Measurements from ENCODE around the gene FGD3.
"Not testable (repeated sequence)": the region's sequence is repeated elsewhere in the genome, so short reads cannot be mapped to it uniquely, and the experiment has no call there.

The FGD3 gene

DNA sequence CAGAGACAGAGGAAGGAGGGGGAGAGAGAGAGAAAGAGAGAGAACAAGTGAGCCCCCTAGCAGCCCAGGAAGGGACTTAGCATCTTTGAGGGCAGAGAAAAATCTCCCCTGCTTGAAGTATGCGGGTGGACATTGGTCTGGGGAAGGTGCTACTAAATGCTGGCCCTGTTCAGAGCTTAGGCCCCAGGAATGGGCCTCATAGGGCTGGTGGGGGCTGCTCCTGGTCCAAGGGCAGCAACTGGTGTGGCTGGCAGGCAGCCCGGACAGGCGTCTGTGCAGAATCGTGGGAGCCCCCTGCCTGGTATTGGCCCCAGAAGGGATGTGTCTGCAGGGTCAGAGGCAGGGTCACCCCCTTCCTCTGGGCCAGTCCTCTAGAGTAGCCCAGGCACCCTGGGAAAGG is 63.4 kb downstream of the FGD3 start:
- DNase-seq = no peak

DNA sequence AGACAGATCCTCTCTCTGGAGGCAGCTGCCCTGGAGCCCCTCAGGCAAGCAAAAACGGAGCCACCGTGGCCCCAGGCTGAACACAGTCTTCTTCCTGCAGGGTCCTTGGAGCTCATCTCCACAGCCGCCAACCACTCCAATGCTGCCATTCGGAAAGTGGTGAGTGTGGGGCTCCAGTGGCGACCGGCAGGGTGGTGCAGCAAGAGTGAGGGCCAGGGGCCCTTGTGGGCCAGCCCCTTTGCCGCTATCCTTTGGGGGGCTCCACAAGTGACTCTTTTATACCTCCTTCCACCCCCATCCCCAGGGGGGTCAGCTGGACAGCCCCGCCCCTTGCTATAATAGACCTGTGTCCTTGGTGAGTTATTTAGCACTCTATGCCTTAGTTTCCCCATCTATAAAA is 63.8 kb downstream of the FGD3 start:
- no peak for DNase-seq

DNA sequence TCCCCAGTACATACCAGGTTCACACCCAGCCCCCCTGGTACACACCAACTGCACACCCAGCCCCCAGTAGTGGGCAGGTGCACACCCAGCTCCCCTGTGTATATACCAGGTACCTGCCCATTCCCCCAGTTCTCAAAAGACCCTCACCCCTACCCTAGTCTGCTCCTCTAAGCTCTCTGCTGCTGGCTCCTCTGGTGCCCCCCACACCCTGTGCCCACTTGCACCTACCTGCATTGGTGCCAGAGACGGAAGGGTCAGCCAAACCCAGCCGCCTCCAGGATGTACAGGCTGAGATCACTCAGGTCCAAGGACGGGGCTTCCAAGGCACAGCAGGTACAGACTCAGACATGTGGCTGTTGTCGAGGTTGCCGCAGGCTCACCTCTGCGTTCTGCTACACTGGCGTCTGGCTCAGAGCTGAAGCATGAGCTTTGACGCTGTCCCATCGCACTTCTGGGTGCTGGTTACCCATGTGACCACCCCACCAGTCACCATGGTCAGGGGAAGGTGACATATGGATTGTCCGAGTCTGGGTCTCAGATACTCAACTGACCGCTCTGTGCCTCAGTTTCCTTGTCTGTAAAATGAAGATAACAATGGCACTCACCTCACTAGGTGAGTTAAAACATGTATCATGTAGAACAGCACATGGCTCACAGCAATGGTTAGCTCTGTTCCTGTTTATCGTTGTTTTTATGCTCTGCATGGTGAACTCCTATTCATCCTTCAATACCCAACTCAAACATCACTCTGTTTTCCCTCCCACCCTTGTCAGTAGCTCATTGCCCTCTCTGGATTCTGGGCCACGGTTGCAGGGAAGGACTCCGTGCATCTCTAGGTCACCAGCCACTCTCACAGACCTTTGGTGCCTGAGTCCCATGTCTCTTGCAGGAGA is 65.9 kb downstream of the FGD3 start:
- no peak for DNase-seq

DNA sequence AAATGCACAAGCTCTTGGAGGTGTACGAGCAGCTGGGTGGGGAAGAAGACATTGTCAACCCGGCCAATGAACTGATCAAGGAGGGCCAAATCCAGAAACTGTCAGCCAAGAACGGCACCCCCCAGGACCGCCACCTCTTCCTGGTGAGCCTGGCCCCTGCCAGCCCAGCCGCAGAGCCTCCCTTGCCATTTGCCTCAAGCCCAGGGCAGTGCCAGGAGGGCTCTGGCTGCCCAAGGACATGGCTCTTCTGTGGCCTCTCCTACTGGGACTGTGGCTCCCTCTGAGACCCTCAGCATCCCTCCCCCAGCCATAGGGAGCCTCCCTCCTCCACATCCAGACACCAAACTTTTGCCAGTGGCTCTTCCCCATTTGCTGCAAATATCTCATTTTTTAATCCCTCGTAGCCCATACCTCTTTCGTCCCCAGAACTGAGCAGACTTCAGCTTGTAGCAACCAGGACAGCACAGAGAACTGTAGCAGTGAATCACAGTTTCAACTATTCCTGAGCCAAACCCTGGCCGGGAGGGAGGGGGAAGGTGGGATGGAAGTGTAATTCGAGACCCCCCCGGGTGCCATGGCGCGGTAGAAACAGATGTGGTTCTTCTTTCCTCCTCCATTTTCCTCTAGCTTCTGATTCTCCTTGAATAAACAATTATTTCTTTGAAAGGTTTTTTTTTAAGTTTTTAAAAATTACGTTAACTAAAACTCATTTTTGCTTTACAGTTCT is 66.7 kb downstream of the FGD3 start:
- DNase-seq = no peak

DNA sequence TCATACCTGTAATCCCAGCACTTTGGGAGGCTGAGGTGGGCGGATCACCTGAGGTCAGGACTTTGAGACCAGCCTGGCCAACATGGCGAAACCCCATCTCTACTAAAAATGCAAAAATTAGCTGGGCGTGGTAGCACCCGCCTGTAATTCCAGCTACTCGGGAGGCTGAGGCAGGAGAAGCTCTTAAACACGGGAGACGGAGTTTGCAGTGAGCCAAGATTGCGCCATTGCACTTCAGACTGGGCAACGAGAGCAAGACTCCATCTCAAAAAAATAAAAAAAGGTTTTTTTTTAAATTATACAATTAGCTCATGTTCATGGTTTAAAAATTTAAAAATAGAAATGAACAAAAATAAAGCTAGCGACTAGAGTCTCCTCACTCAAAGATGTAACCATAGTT is 67.9 kb downstream of the FGD3 start:
- DNase-seq = not testable (repeated sequence)

DNA sequence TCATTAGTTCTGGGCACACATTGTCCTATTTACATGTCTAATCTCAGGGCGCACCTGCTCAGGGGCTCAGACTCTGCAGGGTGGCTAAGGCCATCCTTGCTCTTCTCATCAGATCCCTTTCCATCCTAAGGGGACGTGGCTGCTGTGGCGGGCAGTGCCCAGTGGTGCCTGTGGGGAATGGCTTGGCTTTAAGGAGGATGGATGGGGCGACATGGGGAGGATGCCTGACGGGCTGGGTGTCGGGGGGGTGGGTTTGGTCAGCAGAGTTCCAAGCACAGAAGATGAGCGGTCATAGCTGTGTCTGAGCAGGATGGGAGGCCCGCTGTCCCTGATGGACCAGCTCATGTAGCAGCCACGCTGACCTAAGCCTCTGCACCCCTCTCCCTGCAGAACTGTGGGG is 70.3 kb downstream of the FGD3 start:
- no peak for DNase-seq

DNA sequence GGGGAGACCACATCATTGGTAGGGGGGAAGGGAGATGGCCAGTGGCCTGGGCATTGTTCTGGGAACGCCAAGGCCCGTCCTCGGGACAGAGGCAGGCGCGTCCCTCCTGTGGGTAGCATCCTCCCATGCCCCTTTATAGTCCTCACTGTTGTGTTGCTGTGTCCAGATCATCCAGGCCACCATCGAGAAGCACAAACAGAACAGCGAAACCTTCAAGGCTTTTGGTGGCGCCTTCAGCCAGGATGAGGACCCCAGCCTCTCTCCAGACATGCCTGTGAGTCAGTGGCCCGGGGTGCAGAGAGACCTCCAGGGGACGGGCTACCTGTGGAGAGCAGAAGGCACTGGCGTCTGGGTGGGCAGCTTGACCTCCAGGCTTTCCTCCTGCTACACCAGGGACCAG is 72.8 kb downstream of the FGD3 start:
- no peak for DNase-seq

DNA sequence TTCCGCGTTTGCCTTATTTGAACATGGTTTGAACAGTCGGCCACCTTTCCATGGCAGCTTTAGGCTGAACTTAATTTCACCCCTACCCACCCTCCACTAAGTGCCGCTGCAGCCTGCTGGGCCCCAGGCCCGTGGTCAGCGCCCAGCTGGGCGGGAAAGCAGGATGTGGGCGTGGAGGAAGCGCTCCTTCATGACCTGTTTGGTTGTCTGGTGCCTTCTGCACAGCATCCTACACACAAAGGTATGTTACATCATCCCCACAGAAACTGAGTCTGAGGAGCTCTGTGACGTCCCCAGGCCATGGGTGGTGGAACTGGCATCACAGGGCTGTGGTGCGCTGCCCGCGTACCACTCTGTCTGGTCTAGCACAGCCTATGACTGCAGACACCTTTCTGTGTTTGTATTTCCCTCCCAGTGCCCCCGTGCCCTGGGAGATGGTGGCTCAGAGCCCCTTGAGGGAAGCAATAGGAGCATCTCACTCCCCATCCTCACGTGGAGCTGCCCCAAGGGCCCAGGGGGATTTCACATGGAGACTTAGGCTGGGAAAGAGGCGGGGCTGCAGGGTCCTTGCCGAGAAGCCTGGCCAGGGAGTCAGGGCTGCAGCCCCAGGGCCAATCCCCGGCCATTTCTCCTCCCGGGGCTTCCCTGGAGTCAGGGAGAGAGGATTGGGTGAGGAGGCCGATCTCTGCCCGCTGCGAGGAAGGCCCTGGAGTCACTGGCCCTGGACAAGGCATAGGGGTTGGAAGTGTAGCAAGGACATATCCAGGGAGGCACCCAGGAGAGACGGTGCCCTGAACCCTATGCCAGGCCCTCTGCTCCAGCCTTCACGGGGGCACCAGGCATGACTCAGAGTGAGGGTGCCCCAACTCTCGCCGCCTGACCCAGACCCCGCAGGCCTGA is 73.7 kb downstream of the FGD3 start:
- no peak for DNase-seq

DNA sequence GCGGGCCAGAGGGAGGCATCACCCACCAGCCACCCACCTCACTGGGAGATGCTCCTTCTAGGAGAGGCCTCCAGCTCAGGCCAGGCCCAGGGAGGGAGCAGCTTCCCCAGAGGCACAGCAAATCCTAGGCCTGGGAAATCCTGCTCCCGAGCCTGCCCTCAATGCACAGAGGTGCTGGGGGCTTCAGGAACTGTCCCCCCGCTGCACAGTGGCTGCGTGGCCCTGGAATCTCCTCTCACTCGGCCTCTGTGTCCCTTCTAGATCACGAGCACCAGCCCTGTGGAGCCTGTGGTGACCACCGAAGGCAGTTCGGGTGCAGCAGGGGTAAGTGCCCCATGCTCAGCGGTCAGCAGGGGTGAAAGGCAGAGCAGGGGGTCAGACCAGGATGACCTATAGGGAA is 74.7 kb downstream of the FGD3 start:
- DNase-seq = no peak

DNA sequence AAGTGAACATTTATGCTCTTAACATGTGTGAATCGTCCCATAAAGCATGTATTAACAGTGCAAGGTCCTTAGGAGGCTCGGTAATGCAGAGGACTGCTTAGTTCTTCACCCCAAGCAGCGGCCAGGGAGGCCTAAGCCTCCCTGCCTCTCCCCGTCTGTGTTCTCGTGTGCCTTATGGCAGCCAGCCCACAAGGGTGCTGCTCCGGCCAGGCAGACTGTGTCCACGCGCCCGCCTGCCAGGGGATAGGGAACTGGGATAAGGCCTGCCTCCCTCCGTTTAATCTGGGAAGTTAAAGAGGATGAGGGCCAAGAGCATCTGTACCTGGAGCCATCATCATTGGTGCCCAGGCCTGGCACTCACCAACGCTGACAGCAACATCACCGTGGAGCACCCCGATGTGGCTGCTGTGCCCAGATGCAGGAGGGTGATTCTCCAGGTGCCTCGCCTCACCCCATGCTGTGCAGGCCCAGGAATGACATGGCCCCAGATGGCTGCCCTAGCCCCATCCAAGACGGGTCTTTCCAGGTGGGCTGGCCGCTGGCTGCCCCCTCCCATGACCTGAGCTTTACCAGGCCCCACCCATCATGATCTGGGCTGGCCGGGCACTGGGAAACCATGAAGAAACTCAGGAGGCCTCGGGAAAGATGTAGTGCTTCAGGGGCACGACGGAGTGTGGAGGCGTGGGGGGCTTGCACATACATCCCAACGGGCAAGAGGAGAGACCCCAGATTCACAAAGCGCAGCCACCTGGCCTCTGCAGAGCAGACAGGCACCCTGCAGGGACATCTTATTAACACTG is 75.6 kb downstream of the FGD3 start:
- no peak for DNase-seq

DNA sequence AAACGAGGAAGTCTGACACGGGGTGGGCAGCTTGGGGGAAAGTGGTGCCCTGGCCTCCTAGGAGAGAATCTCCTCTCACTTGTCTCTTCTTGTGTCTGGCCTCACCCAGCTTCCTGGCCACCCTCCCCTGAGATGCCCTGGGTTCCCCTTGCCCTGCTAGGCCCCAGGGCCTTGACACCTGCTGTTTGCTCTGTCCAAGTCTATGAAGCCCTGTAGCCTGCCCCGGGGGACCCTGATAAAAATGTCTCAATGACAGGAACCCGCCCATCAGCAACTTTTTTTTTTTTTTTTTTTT is 76.1 kb downstream of the FGD3 start:
- no peak for DNase-seq

DNA sequence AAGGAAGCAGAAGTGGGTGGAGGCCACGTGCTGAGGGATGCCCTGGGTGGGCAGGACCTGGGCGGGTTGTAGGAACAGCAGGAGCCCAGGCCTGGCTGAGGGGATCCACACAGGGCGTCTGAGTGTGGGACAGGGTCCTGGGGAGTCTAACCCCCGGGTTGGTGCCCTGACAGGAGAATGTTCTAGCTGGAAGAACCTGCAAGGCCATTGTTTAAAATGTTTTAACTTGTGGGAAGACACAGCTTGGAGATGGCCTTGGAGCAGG is 77.3 kb downstream of the FGD3 start:
- DNase-seq = no peak

DNA sequence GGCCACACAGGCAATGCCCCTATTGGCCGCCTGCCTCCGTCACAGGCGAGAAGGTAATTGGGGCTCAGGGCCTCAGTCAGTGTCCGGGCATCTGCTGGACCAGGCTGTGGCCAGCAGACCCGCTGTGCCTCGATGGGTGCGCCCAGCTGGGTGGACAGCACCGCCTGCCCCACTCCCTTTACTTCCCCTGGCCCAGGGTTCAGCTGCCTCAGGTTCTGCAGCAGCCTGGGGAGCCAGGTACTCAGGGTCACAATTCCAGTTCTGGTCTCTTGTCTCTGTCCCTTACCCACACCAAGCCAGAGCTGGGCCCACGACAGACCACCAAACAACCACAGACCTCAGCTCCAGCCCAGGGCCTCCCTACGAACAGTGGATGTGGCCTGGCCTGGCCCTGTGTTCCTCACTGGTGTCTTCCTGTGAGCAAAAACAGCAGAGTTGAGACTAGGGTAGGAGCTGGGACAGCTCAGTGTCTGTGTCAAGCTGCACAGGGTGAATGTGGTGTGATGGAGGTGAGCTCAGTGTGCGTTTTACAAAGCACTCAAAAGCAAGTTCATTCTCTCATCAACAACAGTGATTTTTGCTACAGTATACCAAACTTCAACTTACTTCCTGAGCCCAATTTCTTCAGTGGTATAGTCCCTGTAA is 77.8 kb downstream of the FGD3 start:
- DNase-seq = no peak

DNA sequence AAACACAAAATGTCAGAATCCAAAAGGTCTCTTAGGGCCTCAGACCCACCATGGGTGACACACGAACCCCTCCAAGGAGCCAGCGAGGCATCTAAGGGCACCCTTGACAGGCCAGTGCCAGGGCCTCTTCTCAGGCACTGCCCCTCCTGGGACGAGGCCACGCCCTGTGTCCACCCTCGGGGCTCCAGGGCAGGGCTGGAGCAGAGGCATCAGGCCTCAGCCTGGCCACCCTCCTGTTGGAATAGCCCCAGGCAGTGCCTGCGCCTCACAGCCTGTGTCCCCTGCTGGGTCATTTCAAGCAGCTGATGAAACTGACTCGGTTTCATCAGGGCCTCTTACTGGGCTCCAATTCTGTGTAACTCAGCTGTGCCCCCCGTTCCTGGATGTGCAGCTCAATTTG is 78.4 kb downstream of the FGD3 start:
- DNase-seq = no peak

DNA sequence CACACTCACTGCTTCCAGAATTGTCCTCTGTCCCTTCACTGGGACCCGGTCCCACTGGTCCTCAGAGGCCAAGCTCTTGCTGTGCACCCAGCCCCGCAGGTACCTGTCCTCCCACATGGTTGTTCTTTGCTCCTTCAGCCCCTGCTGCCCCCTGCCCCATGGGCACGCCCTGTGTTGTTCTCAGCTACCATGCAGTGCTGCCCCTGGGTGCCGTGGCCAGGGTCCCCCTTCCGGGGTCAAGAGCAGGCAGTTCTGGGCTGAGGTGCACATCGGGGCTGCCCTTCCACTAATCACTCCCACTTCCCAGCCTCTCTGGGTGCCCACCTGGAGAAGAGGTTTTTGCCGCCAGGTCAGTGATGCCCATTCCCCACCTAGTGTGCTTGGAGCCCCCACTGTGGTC is 79.3 kb downstream of the FGD3 start:
- DNase-seq = no peak

DNA sequence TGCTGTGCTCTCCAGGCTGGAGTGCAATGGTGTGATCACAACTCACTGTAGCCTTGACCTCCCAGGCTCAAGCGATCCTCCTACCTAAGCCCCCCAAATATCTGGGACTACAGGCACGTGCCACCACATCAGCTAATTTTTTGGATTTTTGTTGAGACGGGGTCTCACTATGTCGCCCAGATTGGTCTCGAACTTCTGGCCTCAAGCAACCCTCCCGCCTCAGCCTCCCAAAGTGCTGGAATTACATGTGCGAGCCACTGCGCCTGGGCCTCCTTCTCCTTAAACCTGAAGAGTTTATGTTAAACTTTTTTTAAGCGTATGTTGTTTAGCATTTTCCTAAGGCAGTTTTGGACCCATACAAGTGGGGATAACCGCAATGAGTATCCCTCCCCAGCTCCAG is 80.4 kb downstream of the FGD3 start:
- DNase-seq = no peak

DNA sequence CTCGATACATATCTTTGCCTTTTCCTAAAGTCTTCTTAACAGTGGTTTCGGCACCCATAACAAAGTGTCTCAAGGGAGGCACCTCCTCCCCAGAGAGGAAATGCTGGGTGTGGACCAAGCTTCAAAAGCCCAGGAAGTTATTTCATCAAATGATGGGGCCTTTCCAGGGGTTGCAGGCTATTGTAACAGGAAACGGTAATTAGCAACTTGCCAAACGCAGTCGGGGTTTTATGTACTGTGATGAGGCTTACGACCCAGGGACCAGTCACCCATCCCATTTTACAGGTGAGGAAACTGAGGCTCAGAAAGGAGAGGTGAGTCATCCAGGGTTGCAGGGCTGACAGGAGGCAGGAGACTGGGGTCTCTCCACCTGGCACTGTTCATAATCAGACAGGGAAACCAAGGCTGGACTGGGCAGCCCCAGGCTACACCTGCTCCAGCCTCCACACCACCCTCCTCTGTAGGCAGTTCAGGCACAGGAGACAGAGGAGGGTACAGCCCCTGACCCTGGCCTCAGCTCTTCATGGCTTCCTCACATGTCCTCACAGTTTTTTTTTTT is 81.2 kb downstream of the FGD3 start:
- DNase-seq = no peak

DNA sequence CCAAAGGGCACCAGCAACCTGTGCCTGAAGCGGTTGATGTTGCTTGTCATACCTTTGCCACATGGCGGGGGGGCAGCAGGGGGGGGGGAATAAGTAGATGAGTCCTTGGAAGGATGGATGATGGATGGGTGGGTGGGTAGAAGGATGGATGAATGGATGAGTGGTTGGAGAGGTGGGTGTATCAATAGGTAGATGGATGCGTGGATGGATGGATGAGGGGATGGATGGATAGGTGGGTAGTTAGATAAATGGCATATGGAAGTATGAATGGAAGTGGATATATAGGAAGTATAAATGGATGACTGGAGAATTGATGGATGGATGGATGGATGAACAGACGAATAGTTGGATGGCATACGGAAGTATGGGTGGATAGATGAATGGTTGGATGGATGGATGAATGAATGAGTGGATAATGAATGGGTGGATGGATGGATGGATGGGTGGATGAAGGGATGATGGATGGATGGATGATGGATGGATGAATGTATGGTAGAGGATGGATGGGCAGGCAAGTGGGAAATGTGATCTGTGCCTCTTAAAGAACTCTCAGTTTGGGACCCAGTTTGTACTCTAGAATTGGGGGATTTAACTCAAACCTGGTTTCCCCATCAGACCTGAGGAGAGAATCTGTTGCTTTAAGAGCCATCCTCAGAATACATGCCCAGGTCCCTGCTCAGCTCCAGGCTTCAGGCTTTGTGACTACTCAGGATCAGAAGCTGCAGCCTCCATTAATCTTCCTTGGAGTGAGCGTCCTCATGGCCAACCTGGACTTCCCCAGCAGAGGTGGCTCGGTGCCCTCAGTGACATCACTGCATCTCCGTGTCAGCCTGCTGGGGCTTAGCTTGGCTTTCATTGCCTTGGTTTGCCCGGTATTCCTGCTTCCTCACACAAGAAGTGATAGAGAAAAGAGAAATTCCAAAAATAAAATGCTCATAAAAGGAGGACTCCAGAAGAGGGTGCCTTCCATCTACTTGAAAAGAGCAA is 83.6 kb downstream of the FGD3 start:
- DNase-seq = no peak

DNA sequence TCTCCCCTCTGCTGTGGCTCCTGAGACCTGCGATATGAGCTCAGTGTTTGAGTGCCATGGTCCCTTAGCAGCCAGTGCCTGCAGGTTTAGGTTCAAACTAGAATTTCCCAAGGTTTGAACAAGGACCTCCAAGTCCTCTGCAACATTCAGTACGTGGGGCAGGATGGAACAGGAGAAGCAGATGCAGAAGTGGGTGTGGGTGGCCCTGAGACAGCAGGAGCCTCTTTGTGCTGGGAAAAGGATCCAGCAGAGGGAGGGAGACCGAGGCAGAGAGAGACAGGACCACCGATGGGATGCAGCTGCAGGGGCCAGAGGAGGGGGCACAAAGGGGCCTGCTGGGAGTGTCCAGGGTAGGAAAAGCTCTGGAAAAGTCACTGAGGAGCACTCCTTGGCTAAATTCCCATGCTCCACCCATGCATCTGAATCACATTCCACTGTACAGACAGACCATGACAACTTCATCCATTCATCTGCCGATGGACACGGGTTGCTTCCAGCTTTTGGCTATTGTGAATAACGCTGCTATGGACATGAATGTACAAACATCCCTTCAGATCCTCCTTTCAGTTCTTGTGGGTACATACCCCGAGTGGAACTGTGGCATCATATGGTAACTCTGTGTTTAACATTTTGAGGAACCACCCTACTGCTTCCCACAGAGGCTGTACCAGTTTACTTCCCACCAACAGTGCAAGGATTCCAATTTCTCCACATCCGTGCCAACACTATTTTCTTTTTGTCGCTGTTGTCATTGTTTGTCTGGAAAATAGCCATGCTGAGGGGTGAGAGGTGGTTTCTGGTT is 84.5 kb downstream of the FGD3 start:
- DNase-seq = no peak

DNA sequence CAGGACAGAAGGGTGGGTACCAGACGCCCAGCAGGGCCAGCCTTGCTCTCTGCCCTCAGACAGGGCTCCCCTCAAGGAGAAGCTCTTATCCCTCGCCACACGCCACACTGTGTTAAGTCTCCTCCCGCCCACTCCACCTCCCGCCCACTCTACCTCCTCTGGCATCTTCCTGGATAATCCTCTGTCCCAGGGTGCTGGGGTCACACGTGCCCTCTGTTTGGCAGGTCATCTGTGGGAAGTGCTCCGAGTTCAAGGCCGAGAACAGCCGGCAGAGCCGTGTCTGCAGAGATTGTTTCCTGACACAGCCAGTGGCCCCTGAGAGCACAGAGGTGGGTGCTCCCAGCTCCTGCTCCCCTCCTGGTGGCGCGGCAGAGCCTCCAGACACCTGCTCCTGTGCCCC is 85.2 kb downstream of the FGD3 start:
- DNase-seq = no peak

Data from HCEC 1CT (cell line).